Brain pericyte (primary cell): Measurements from ENCODE around the gene GBP5.
"Not testable (repeated sequence)": the region's sequence is repeated elsewhere in the genome, so short reads cannot be mapped to it uniquely, and the experiment has no call there.

Experiments used
- DNase-seq: peaks from one replicate; pipeline ENCODE4 v3.0.0-alpha.2; 2012; ENCODE audit warnings: low read depth, low spot score

GBP5 gene, protein sequence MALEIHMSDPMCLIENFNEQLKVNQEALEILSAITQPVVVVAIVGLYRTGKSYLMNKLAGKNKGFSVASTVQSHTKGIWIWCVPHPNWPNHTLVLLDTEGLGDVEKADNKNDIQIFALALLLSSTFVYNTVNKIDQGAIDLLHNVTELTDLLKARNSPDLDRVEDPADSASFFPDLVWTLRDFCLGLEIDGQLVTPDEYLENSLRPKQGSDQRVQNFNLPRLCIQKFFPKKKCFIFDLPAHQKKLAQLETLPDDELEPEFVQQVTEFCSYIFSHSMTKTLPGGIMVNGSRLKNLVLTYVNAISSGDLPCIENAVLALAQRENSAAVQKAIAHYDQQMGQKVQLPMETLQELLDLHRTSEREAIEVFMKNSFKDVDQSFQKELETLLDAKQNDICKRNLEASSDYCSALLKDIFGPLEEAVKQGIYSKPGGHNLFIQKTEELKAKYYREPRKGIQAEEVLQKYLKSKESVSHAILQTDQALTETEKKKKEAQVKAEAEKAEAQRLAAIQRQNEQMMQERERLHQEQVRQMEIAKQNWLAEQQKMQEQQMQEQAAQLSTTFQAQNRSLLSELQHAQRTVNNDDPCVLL

DNA sequence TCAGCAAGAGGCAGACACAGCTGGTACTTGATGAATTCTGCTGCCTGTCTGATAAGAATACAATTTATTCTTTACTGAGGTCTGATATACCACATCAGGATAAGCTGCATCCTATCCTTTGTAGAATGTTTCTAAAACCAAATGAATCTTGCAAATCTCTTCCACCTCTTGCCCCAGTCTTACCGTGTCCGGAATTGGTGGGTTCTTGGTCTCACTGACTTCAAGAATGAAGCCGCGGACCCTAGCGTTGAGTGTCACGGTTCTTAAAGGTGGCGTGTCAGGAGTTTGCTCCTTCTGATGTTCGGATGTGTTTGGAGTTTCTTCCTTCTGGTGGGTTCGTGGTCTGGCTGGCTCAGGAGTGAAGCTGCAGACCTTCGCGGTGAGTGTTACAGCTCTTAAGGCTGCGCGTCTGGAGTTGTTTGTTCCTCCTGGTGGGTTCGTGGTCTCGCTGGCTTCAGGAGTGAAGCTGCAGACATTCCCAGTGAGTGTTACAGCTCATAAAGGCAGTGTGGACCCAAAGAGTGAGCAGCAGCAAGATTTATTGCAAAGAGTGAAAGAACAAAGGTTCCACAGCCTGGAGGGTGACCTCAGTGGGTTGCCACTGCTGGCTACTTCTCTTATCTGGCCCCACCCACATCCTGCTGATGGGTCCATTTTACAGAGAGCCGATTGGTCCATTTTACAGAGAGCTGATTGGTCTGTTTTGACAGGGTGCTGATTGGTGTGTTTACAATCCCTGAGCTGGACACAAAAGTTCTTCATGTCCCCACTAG is at the start of gene GBP5:
TSS of gene GBP5 (minus strand) at position 592 of the 773 bp plus-strand sequence. CDS start 3,305 bp downstream, outside the sequence.
- DNase-seq = not testable (repeated sequence)

DNA sequence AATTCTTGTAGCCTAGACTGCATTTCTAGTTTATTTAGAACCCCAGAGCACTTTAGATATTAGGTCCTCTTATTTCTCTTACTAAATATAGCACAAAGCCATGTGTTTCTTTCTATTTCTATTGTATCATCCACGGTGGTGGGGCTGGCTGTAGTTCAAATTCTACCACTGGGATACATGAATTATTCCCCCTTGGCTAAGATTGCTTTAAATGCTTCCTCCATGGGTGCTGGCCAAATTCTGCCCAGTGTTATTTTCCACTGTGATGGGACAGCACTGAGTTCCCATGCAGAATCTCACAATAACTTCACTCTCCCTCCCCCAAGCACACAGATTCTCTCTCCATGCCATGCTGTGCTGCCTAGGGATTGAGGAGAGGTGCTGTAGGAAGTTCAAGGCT is 49.7 kb upstream of the GBP5 start:
- no peak for DNase-seq

DNA sequence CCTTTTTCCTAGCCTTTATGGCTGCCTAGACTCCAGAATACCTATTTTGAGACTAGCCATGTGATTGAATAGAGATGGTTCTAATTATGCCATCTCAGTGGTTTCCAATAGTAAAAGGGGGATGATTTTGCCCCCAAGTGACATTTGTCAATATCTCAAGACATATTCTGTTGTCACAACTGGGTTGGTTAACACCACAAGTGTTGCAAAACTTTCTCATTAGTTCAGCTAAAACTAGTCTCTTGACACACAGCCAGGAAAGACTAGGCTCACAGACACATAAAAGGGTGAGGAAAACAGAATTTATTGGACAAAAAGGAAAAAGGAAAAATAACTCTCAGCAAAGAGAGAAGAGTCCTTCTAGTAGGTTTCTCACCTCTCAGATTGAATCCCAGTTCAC is 39.9 kb upstream of the GBP5 start:
- no peak for DNase-seq

GRCh38 chr1:89311757-89312156 is 39.1 kb upstream of the GBP5 start:
- DNase-seq = no peak

- DNase-seq = no peak
These were observed 38.3 kb upstream of the GBP5 start for GRCh38 chr1:89310976-89311375.

DNA sequence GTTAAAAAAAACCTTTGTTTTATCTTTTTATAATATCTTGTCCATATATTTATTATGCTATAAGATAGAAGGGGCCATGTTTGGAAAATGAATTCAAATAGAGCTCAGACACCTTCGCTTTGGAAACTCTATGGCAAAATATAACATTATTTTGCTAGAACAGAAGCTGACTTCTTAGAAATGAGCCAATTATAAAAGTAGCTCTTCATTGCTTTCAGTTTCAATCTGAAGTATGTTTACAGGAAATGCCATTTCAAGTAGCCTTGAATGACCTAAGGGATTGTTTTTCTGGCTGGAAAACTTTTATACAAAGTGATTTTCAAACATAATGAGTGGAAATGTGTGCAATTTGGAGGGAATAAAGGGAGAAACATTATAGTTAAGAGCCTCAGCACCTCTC is 37.8 kb upstream of the GBP5 start:
- DNase-seq = no peak

- DNase-seq = no peak
These were observed 37.2 kb upstream of the GBP5 start for GRCh38 chr1:89309828-89310227.

DNA sequence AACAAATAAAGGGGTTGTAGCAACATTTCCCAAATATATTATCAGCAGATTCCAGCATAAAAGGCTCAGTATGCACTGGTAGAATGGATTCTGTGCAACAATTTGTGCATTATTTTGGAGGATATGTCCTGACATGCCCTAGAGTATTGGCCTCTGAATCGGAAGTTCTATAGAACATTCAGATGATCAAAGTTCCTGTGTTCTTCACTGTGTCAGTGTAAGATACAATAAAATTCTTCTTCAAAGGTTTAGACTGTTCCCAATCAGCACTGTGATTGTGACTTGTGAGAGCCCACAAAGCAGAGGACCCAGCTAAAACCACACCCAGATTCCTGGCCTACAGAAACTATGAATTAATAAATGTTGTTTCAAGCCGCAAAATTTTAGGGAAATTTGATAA is 33.6 kb upstream of the GBP5 start:
- DNase-seq = no peak

DNA sequence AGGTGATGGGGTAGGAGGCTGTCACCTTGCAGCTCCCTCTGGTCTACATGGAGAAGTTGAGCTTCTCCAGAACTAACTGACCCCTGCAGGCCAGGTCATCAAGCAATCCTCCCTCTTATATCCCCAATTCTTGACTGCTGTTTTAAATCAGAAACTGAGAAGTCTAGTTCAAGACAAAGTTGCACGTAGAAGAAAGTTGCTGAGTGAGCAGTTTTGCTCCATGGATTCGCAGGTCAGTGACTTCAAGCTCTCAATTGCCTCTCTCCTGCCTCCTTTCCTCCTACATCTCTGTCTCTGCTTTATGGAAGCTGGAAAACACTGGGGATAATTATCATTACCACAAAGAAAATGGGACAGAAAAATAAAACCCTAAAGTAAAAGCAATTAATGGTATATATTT is 32.8 kb upstream of the GBP5 start:
- no peak for DNase-seq

DNA sequence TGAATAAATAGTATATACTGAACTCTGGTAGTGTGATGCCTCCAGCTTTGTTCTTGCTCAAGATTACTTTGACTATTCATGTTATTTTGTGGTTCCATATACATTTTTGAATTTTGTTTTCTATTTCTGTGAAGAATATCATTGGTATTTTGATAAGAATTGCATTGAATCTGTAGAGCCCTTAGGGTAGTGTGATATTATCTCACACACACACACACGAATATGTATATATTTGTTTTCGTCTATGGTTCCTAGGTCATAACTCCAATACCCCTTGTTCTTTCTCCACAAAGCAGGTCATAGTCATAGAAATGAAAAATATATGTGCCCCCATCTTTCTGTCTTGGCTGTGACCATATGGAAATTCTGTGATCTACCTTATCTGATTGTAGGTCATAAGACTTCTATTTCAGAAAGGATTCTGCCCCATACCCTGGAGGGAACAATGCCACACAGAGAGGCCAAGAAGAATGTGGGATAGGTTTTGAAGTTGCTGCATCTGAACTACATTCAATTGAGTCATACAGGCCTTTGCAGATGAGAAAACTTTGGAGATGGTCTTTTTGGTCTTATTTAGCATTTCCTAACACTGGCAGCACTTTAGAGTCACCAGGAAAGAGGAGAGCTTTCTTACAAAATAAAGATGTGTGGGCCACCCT is 32.0 kb upstream of the GBP5 start:
- DNase-seq = no peak

DNA sequence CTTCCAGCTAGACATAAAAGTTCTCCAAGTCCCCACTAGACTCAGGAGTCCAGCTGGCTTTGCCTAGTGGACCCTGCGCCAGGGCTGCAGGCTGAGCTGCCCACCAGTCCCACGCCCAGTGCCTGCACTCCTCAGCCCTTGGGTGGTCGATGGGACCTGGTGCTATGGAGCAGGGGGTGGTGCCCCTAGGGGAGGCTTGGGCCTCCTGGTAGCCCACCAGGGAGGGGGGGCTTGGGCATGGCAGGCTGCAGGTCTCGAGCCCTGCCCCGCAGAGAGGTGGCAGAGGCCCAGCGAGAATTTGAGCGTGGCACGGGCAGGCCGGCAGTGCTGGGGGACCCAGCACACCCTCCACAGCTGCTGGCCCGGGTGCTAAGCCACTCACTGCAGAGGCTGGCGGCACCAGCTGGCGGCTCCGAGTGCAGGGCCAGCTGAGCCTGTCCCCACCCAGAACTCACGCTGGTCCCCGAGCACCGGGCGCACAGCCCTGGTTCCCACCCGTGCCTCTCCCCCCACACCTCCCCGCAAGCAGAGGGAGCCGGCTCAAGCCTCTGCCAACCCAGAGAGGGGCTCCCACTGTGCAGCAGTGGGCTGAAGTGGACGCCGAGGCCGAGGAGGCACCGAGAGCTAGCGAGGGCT is 30.2 kb upstream of the GBP5 start:
- no peak for DNase-seq

DNA sequence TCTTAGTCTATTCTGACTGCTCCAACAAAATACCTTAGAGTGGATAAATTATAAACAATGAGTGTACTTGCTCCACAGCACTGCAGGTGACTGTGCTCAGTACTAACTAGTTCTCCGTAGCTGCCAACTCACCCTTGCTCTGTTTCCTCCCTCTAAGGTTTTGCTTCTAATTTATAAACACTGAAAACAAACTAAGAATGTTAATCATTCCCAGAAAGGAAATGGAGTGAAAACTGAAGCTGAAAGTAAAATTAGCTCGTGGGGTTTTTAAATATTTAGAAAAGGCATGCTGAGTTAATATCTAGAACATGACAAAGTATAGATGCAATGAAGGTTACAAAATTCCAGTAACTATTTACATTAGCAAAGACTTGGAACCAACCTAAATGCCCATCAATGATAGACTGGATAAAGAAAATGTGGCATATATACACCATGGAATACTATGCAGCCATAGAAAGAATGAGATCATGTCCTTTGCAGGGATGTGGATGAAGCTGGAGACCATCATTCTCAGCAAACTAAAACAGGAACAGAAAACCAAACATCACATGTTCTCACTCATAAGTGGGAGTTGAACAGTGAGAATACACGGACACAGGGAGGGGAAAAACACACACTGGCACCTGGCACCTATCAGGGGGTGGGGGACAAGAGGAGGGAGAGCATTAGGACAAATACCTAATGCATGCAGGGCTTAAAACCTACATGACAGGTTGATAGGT is 27.2 kb upstream of the GBP5 start:
- DNase-seq = not testable (repeated sequence)

GRCh38 chr1:89298461-89298860 is 25.8 kb upstream of the GBP5 start:
- DNase-seq = no peak

- no peak for DNase-seq
These were observed 22.5 kb upstream of the GBP5 start for GRCh38 chr1:89295187-89295586.

GRCh38 chr1:89291276-89291675 is 18.6 kb upstream of the GBP5 start:
- no peak for DNase-seq

GRCh38 chr1:89288051-89288340 is 15.3 kb upstream of the GBP5 start:
- no peak for DNase-seq

DNA sequence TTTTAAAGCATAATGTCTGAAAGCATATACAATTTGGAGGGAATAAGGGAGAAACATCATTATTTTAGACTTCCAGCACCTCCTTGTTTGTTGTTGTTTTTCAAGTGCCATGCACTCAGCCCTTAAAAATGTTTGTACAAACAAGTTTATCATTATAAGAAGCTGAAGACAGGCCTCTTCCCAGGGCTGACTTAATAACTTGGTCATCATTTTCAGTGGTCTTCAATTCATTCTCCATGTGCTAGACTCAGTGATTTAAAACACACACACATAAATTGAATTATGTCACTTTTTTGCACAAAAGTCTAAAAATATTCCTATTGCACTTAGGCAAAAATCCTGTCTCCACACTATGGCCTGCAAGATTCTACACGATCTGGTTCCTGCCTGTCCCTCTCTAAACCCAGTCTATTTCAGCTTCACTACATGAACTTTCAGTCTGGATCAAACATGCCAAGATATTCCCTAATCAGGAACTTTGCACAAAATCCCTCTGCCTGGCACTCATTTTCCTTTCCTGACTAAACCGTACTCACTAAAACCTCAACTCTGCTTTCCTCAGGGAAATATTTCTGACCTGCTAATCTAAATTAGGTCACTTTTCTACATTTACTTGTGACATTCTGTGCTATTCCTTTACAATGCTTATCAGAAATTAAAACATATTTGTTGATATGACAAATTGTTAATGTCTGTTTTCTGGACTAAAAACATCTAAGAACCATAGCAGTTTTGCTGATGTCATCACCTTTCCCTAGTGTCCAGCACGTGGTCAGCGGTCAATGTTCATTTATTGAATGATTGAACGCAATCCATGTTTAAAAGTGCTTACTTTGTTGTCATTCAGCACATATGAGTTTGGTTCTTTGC is 14.8 kb upstream of the GBP5 start:
- DNase-seq = no peak

- DNase-seq = no peak
These were observed 14.0 kb upstream of the GBP5 start for GRCh38 chr1:89286549-89287180.

DNA sequence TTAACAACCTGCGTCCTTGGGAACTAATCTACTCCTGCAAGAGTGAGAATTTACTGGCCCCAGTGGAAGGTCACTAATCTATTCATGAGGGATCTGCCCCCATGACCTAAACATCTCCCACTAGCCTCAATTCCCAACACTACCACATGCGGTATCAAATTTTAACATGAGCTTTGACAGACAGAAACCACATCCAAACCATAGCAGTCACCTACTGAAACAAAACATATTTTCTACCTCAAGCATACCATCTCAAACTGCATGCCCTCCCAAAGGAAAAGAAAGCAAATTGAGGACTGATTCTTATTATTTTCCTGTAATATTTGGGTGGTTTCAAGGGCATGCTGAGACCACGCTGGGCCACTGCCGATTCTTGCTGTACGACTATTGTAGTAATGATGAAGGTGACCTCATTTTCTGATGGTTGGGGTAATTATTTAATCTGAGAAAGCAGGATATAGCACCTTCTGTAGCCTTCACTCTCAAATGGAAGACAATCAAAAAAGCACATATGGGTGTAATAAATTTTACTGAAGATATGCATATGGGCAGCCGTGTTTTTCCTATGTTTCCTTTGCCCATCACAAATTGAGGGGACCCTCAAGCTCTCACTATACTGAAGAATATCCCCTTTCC is 13.2 kb upstream of the GBP5 start:
- no peak for DNase-seq
